NCI-H460 (cell line): ENCODE results near the gene IGFN1. TPM values are rescaled to one million over a fixed set of nuclear protein-coding genes. Genes with fewer than 3 reads are reported as not detected.
A peak's percentile ranks its signal among the peaks of the same experiment; 100 is the strongest.

Experiments
- DNase-seq: peaks from one replicate; pipeline ENCODE4 v3.0.0-alpha.2; 2016; ENCODE audit warnings: low read depth; ENCODE audit errors: extremely low read depth
- polyA plus RNA-seq: library from polyadenylated mRNA; depleted of rRNA; stranded (reverse); fragments of >200 nt; gene quantifications from 2 replicates; pipeline ENCODE4 v1.2.3, GENCODE V29; 2014; cell fraction: nucleus; rRNA removed
- total RNA-seq: library from RNA; depleted of rRNA; stranded (reverse); fragments of >200 nt; shearing (Covaris generic); gene quantifications from 2 replicates; pipeline ENCODE4 v1.2.3, GENCODE V29; 2014; rRNA removed

Gene IGFN1
- total RNA-seq, result 2.2 and 3.3 TPM in 2 replicates
- polyA plus RNA-seq, result 15.8 and 29.3 TPM in 2 replicates

GRCh38 chr1:201190624-201191051, at the start of gene IGFN1:
Gene IGFN1, plus strand, starts transcription at chr1:201190824. Its CDS starts 2,470 bp downstream, at chr1:201193294.
- no peak for DNase-seq

DNA sequence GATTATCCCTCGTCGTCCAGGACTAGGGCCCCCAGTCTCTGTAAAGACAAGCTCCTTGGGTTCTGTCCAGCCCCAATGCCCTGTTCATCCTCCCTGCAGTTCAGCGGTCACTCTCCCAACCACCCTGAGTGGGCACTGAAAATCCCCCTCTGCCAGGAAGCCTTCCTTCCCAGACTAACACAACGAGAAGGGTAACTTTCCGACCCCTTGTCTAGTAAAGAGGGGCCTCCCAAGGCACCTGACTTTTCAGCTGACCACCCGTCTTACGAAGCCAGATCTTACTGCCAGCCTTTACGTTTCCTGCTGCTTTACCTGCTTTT, 49.7 kb upstream of the IGFN1 start:
- DNase-seq, result no peak

DNA sequence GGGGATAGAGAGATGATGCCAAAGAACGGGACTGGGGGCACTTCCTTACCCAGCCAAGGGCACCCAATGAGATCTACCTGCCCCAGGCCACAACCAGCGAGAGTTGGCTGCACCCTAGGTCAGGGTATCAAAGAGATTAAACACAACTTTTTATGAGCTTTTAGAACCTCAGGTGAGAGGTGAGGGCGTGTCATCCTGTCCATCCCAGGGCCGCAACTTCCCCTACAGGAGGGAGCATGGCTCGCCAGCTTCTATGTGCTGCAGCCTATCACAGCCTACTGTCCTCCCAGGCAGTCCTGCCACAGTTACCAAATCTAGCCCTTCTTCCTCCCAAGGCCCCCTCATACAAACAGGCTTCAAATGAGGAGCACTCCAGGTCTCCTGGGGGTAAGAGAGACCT, 49.2 kb upstream of the IGFN1 start:
- DNase-seq, result no peak

DNA sequence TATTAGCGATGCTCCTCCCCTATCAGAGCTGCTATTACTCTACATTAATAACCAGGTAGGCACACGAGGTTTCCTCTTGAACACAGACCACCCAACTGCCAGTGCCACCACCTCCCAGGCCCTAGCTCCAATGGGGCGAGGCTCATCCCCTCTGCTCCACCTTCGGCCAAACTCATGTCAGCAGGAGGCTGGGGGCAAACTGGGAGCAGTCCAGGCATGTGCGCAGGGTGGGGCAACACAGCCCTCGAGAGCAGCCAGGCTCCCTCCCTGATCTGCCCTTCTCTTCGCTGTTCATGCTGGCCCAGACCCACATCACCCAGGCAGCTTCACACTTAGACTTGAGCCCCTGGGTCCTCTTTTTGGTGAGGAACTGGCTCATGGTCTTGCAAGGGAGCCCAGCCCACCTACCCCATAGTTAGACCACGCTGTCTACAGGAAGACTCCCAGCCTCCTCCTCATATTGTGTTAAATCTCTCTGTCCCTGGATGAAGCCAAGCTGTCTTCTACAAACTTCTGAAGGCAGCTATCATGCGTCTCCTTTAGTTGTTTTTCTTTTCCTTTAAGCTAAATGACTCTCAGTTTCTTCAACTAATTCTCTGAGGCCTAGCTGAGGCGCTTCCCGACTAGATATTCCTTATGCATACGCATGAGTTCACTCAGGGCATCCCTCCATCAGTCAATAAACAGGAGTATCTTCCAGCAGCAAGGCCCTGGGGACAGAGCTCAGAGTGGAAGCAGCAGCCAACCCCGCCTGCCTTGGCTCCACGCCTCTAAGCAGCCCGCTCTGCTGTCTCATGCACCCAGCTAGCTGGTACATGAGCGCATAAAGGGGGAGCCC, 48.4 kb upstream of the IGFN1 start:
- DNase-seq, result no peak

- no peak for DNase-seq
Measured at GRCh38 chr1:201142849-201143725, 47.5 kb upstream of the IGFN1 start.

DNA sequence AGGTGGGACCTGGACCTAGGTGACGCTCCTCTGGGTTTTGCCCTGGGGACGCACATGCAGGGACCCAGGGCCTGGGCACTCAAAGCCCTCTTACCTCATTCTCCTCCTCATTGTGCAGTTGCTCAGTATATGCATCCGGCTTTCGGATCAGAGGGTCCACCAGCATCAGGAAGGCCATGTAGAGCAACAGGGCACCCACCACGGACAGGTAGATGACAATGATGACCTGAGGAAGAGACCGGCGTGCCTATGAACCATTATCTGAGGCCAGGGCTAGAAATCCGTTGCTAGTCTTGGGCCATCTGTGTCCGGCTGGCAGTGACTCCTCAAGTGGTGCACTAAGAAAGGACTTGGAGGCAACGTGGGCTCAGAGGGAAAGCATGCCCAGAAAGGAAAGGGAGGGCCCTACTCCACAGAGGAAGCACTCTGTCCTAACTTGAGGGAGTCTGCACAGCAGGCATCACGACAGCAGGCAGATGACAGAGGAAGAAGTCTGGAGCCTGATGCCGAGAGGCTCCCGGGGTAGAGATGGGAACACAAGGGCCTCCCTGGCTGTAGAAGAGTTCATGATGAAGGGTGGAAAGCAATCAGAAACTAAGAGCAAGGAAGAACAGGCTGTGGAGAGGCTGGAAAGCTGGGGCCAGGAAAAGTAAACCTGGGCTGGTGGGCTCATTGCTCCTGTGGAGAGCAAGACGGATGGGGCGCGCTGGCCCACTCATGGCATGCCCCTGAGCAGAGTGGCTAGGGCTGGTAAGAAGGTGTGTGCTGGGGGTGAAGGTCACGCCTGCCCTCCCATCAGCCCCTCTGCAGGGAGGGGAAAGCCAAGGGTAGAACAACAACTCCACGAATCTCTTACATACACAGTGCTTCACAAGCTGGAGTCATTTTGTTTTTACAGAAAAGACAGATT, 46.6 kb upstream of the IGFN1 start:
- DNase-seq, result no peak

DNA sequence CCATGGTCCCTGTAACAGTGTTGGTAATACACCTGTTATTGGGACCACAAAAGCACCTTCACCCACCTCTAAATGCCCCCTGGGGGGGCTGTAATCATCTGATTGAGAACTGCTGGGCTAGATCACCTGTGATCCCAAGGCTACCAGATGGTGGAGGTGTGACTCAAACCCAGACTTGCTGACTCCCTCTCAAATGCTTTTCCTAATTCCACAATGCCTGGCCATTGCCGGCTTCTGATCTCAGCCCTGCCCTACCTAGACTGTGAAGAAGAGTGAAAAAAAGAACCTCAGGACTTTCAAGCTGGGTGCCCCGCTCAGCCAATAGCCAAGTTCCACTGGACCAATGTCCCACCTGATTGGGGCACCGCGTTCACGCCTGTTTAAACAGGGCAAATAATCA, 45.9 kb upstream of the IGFN1 start:
- no peak for DNase-seq

GRCh38 chr1:201145132-201145531, 45.5 kb upstream of the IGFN1 start:
- DNase-seq, result no peak

DNA sequence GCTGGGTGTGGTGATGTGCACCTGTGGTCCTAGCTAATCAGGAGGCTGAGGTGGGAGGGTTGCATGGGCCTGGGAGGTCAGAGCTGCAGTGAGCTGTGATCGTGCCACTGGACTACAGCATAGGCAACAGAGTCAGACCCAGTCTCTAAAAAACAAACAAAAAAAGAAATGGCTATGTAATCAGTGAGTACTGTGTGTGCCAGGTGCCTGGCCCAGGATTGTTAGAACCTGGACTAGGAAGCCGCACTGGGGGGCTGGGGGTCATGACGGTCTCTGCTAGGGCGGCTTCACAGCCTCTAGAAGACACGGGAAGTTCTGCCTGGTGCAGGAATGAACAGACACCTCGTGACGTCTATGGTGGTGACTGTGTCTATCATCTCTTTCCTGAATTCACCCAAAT, 44.8 kb upstream of the IGFN1 start:
- no peak for DNase-seq

- DNase-seq, result no peak
Measured at GRCh38 chr1:201146626-201147390, 43.8 kb upstream of the IGFN1 start.

GRCh38 chr1:201147396-201148015, 43.1 kb upstream of the IGFN1 start:
- DNase-seq, result no peak

DNA sequence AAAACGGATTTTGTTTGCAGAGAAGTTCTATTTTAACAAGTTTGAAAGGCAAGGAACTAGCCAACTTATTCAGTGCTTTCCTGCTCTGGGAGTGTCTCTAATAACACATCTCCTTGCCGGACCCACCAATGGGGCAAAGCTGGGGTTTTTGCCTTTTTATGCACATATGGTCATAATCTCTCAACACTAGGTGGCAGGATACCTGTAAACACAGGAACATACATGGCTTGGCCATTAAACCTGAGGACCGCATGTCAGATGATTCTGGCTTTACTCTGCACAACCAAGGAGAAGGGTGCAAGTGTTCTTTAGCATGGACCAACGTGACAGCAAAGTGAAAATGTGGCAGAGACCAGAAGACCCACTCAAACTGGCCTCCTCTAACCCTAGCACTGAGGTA, 41.2 kb upstream of the IGFN1 start:
- DNase-seq, result peak; percentile 59

GRCh38 chr1:201153474-201154388, 36.9 kb upstream of the IGFN1 start:
- no peak for DNase-seq

DNA sequence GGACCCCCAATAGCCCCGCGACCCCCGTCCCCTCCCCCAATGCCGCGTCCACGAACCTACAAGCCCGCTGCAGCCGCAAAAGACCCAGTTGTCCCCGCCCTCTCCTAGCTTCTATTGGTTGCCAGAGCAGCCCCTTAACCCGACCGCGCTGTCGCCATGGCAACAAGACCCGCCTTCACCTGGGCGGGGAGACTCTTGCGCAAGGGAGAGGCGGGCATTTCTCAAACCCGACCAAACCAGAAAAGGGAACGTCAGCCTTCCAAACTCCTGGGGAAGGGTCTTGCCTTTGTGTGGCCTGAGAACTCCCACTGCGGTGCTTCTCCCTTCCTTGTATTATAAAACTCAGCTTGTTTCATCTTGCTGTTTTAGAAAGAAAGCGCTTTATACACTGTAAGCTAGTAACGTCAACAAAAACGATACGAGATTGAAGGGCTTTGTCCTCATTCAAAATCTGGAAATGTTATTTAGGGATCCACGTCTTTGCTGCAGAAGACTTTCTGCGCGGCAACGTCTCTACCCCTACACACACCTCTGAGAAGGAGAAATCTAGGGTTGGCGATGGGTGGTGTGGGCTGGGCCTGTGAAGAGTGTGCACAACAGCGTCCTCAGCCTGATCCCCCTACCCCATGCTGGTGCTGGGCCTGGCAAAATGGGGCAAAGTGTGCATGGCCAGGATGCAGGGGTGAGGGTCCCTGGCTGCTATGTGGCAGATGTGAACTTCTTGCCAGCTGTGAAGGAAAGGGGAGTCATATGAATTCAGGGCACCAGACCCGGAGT, 36.0 kb upstream of the IGFN1 start, which contains the start of gene TMEM9:
Gene TMEM9, minus strand, starts transcription at position 86 of the 777 bp plus-strand sequence. CDS start 551 bp downstream, outside the sequence.
- DNase-seq, result peak; percentile 97

DNA sequence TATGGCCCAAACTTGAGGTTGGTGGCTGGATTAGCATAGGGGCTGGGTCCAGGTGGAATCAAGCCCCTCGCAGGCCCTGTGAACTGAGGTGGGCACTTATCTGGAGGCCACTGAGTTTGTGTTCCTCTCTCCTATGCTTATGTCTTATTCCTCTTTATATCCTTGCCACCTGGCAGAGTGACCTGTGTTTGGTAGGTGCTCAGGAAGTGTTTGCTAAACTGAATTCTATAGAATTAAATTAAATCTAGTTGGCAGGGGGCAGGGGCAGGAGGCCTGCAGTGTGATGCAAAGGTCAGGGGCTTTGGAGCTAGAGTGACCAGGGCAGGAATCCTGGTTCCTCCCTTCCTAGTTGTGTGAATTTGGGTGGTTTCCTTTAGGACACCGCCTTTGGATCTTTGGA, 35.3 kb upstream of the IGFN1 start:
- no peak for DNase-seq

DNA sequence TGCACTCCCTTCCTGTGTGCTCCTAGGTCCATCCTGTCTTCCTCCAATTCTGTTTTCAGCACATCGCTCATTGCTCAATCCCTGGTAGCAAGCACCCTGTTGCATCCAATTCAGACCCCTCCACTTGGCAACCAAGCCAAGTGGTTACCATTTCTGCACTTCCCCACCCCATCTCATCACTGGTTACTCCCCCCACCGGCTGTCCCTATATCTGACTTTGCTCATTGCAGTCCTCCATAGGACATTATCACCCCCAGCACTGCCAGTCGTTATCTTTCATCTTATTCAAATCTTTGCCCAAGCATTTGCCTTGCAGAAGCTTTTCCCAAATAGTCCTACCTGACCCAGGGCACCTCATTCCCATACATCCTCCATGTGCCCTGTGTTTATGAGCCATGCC, 34.3 kb upstream of the IGFN1 start:
- no peak for DNase-seq

GRCh38 chr1:201156819-201157218, 33.8 kb upstream of the IGFN1 start:
- DNase-seq, result no peak
